ENCODE measurements around the gene KCNK18.

- TF ChIP-seq CTCF (IDR thresholded peaks at IDR 0.05; ENCODE audit: control extremely low read depth in 1 of 3, insufficient read depth in 1 of 3, low read depth in 1 of 3, low read length in 3 of 3) (no peak), ATF3 (IDR thresholded peaks at IDR 0.05; ENCODE audit: insufficient read depth, low read depth, low read length) (no peak), RAD21 (IDR thresholded peaks at IDR 0.05 in 1 of 2, conservative IDR thresholded peaks at IDR 0.05 in 1 of 2; ENCODE audit: low read depth in 2 of 2, low read length in 2 of 2) (no peak), SUZ12 (IDR thresholded peaks at IDR 0.05; ENCODE audit: low read length) (peak; percentile 78), BRCA1 (IDR thresholded peaks at IDR 0.05; ENCODE audit: low read depth, low read length) (no peak), POLR2A (IDR thresholded peaks at IDR 0.05; ENCODE audit: control extremely low read depth in 1 of 2, low read depth in 2 of 2, low read length in 2 of 2) (no peak), POLR2AphosphoS5 (IDR thresholded peaks at IDR 0.05; ENCODE audit: low read depth, low read length) (no peak), ASH2L (IDR thresholded peaks at IDR 0.05; ENCODE audit: low read length) (no peak)
Measured at GRCh38 chr10:117164592-117165537, 32.4 kb upstream of the KCNK18 start.

All from H1 (cell line).